Small intestine (tissue), 7 donors: ENCODE measurements around the gene FRMD4A. TPM values are rescaled to one million over a fixed set of nuclear protein-coding genes. Genes with fewer than 3 reads are reported as not detected.

ENCODE experiments used
- DNase-seq, 2 donors: peaks; one replicate each; pipeline versions ENCODE4 v3.0.0 to v3.0.0-alpha.2; 2013
- FAIRE-seq: peaks from 2 replicates; lab custom pipeline; 2012; peaks lifted over from hg19 to GRCh38; lab: Jason Lieb, UNC
- H3K27ac ChIP-seq, 3 donors: one replicate each; pipeline ENCODE4 v1.5.1; 2013; ENCODE audit warnings: low read length in 2 of 3, mild to moderate bottlenecking in 2 of 3, control low read depth in 1 of 3, inconsistent platforms in 1 of 3, low read depth in 1 of 3, moderate library complexity in 1 of 3
- H3K27me3 ChIP-seq, 3 donors: one replicate each; pipeline ENCODE4 v1.6.1; 2013; ENCODE audit warnings: low read length in 3 of 3, inconsistent platforms in 1 of 3; ENCODE audit not compliant: control insufficient read depth in 3 of 3, insufficient read depth in 3 of 3
- H3K36me3 ChIP-seq, 3 donors: one replicate each; pipeline ENCODE4 v1.6.1; 2013; ENCODE audit warnings: low read length in 3 of 3, inconsistent platforms in 1 of 3, low read depth in 1 of 3, mild to moderate bottlenecking in 1 of 3, moderate library complexity in 1 of 3; ENCODE audit not compliant: control insufficient read depth in 3 of 3, insufficient read depth in 2 of 3
- H3K4me1 ChIP-seq, 3 donors: one replicate each; pipeline ENCODE4 v1.6.1; 2013; ENCODE audit warnings: low read length in 2 of 3, inconsistent platforms in 1 of 3, low read depth in 1 of 3, mild to moderate bottlenecking in 1 of 3, moderate library complexity in 1 of 3; ENCODE audit not compliant: control insufficient read depth in 3 of 3, insufficient read depth in 2 of 3
- H3K4me3 ChIP-seq, 3 donors: one replicate each; pipeline ENCODE4 v1.5.1; 2013; ENCODE audit warnings: low read length in 3 of 3, control low read depth in 1 of 3, inconsistent platforms in 1 of 3, low read depth in 1 of 3, mild to moderate bottlenecking in 1 of 3, moderate library complexity in 1 of 3
- H3K9me3 ChIP-seq, 2 donors: one replicate each; pipeline ENCODE4 v1.6.1; 2013; ENCODE audit warnings: low read depth in 1 of 2, low read length in 1 of 2; ENCODE audit not compliant: control insufficient read depth in 2 of 2, insufficient read depth in 1 of 2
- WGBS, 3 donors: extraction: QIAGEN DNeasy Blood & Tissue Kit; methylation state at CpG; one replicate each; pipeline ENCODE4 v1.1.7; 2013; 5-methylcytosine and 5-hydroxymethylcytosine counted together
- polyA plus RNA-seq, 4 donors: library from polyadenylated mRNA; stranded (reverse) in 3 of 4; unstranded in 1 of 4; fragments of 200-250 nt in 3 of 4; fragments of 120-200 nt in 1 of 4; gene quantifications; one replicate each; pipeline versions ENCODE4 v1.2.1 to v1.2.3, GENCODE V29; 2013
- donor health status: healthy with polysubstance abuse.
- donor health status: control.
- donor health status: control.
- donor health status: Bipolar disorder and iron deficiency.
- donor health status: healthy.

FRMD4A gene
- polyA plus RNA-seq, 4 donors: 0.45 to 16.9 (median 6.2) TPM

- no peaks in the 10 kb centered on the region for H3K9me3 ChIP-seq
- no peaks in the 10 kb centered on the region for H3K36me3 ChIP-seq
- WGBS, 3 donors: 81 to 90% (median 82%) methylated on average over 4 of the region's 4 CpGs
- no peaks in the 10 kb centered on the region for H3K27me3 ChIP-seq
- H3K4me1 ChIP-seq: no peaks in the 10 kb centered on the region
- FAIRE-seq (no peak), DNase-seq (no peak)
- H3K4me3 ChIP-seq: no peak overlapping the region
- H3K27ac ChIP-seq: no peak overlapping the region
Observed at GRCh38 chr10:14118953-14119352, 211.8 kb downstream of the FRMD4A start.

- no peak for FAIRE-seq
Observed at GRCh38 chr10:14116837-14117236, 213.9 kb downstream of the FRMD4A start.

DNA sequence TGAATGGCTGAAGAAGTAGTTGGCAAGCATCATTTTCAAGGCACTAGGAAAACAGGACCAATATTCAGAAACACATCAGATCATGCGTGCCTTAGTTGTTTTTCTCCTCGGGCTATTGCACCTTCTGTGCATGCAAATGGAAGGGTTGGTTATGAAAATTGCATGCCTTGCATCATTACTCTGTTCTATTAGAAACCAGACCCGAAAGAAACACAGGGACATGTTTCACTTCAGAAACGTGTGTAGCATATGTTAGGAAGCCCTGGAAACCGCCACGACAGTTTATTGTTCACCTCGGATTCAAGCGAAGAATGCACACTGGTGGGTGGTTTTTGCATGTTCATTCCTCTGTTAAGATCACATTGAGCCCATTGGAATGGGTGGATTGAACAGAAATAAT, 214.7 kb downstream of the FRMD4A start:
- Histone ChIP-seq H3K4me3 (no peak overlapping the region), H3K36me3 (no peaks in the 10 kb centered on the region), H3K9me3 (no peaks in the 10 kb centered on the region), H3K4me1 (no peaks in the 10 kb centered on the region), H3K27ac (no peak overlapping the region), H3K27me3 (no peaks in the 10 kb centered on the region)
- no peak for DNase-seq
- 86 to 87% (median 86%) methylated on average over 8 of the region's 8 CpGs for WGBS, 3 donors
- no peak for FAIRE-seq

More at GRCh38 chr10:14116837-14117236, 213.9 kb downstream of the FRMD4A start:
- no peaks in the 10 kb centered on the region for H3K4me1 ChIP-seq
- no peak overlapping the region for H3K4me3 ChIP-seq
- no peak for DNase-seq
- no peaks in the 10 kb centered on the region for H3K9me3 ChIP-seq
- H3K27me3 ChIP-seq: no peaks in the 10 kb centered on the region
- H3K36me3 ChIP-seq: no peaks in the 10 kb centered on the region
- no peak overlapping the region for H3K27ac ChIP-seq

- 82 to 94% (median 88%) methylated on average over 2 of the region's 2 CpGs for WGBS, 3 donors
- DNase-seq: no peak
Observed at GRCh38 chr10:14114791-14115190, 215.9 kb downstream of the FRMD4A start.

GRCh38 chr10:14112056-14112455, 218.7 kb downstream of the FRMD4A start:
- H3K9me3 ChIP-seq: no peaks in the 10 kb centered on the region
- no peak for DNase-seq
- 79 to 85% (median 80%) methylated on average over 5 of the region's 5 CpGs for WGBS, 3 donors
- FAIRE-seq: no peak
- no peaks in the 10 kb centered on the region for H3K27me3 ChIP-seq
- H3K36me3 ChIP-seq: no peaks in the 10 kb centered on the region
- H3K27ac ChIP-seq: no peak overlapping the region
- no peak overlapping the region for H3K4me3 ChIP-seq
- H3K4me1 ChIP-seq: no peaks in the 10 kb centered on the region

More at GRCh38 chr10:14114791-14115190, 215.9 kb downstream of the FRMD4A start:
- Histone ChIP-seq H3K4me1 (no peaks in the 10 kb centered on the region), H3K27ac (no peak overlapping the region), H3K4me3 (no peak overlapping the region), H3K36me3 (no peaks in the 10 kb centered on the region), H3K27me3 (no peaks in the 10 kb centered on the region), H3K9me3 (no peaks in the 10 kb centered on the region)
- FAIRE-seq: no peak

- WGBS, 3 donors: 55 to 86% (median 69%) methylated on average over 1 of the region's 1 CpG
Observed at GRCh38 chr10:14111208-14111607, 219.5 kb downstream of the FRMD4A start.

DNA sequence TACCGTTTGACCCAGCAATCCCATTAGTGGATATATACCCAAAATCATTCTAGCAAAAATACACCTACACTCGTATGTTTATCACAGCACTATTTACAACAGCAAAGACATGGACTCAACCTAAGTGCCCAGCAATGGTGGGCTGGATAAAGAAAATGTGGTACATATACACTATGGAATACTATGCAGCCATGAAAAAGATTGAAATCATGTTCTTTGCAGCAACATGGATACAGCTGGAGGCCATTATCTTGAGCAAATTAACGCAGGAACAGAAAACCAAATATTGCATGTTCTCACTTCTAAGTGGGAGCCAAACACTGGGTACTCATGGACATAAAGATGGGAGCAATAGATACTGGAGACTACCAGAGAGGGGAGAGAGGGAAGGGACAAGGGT, 223.9 kb downstream of the FRMD4A start:
- H3K27me3 ChIP-seq: no peaks in the 10 kb centered on the region
- H3K9me3 ChIP-seq: peaks cover 0 to 4% of the 10 kb centered on the region in 2 donors
- FAIRE-seq: no peak
- H3K4me3 ChIP-seq: no peak overlapping the region
- no peak overlapping the region for H3K27ac ChIP-seq
- DNase-seq: no peak
- no peaks in the 10 kb centered on the region for H3K4me1 ChIP-seq
- 90 to 95% (median 93%) methylated on average over 3 of the region's 3 CpGs for WGBS, 3 donors
- no peaks in the 10 kb centered on the region for H3K36me3 ChIP-seq

More at GRCh38 chr10:14111208-14111607, 219.5 kb downstream of the FRMD4A start:
- no peak overlapping the region for H3K4me3 ChIP-seq
- FAIRE-seq (no peak), DNase-seq (no peak)
- no peaks in the 10 kb centered on the region for H3K27me3 ChIP-seq
- H3K4me1 ChIP-seq: no peaks in the 10 kb centered on the region
- H3K36me3 ChIP-seq: no peaks in the 10 kb centered on the region
- no peaks in the 10 kb centered on the region for H3K9me3 ChIP-seq
- H3K27ac ChIP-seq: no peak overlapping the region

GRCh38 chr10:14102056-14102455, 228.7 kb downstream of the FRMD4A start:
- H3K4me3 ChIP-seq: no peak overlapping the region
- DNase-seq: no peak
- WGBS, 3 donors: 84 to 92% (median 88%) methylated on average over 8 of the region's 8 CpGs
- H3K36me3 ChIP-seq: no peaks in the 10 kb centered on the region
- peaks cover 0 to 4% of the 10 kb centered on the region in 2 donors for H3K9me3 ChIP-seq
- FAIRE-seq: no peak
- no peaks in the 10 kb centered on the region for H3K27me3 ChIP-seq
- H3K27ac ChIP-seq: no peak overlapping the region
- H3K4me1 ChIP-seq: no peaks in the 10 kb centered on the region

DNA sequence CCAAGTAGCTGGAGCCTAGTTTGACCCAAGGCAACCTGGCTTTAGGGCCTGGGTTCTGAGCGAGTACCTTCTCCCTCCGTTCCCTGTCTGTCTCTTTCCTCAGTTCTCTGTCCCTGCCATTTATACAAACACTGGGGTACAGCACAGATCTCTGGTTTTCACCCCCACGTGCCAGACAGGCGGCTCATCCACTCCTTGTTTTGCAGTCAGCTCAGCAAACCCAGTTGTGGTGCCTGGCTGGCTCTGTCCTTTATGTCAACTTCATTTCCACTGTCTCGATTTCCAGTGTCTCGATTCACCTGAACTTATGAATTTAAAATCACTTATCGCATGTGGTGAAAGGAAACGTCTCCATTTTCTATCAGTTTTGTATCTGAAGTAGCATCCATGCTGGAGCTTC, 230.8 kb downstream of the FRMD4A start:
- no peaks in the 10 kb centered on the region for H3K36me3 ChIP-seq
- H3K4me1 ChIP-seq: no peaks in the 10 kb centered on the region
- no peaks in the 10 kb centered on the region for H3K27me3 ChIP-seq
- H3K4me3 ChIP-seq: no peak overlapping the region
- H3K9me3 ChIP-seq: peaks cover 0 to 4% of the 10 kb centered on the region in 2 donors
- DNase-seq (no peak), FAIRE-seq (no peak)
- H3K27ac ChIP-seq: no peak overlapping the region
- 71 to 72% (median 72%) methylated on average over 8 of the region's 8 CpGs for WGBS, 3 donors
